NB4 (cell line): Measurements from ENCODE around the gene FZR1.

Experiments
- DNase-seq: peaks from one replicate; pipeline ENCODE4 v3.0.0; 2010; ENCODE audit warnings: low read depth
- H3K4me3 ChIP-seq: one replicate; pipeline ENCODE4 v1.5.1; 2011; ENCODE audit warnings: mild to moderate bottlenecking, low read depth, low read length, moderate library complexity
- CTCF ChIP-seq: IDR thresholded peaks from one replicate; pipeline ENCODE4 v1.5.1; 2012; ENCODE audit warnings: low read depth, low read length
- MYC ChIP-seq: IDR thresholded peaks from 2 replicates; pipeline ENCODE4 v1.6.1; 2011; ENCODE audit warnings: low read depth, low read length
- POLR2A ChIP-seq: IDR thresholded peaks from 2 replicates; pipeline ENCODE4 v1.6.1; 2011; ENCODE audit warnings: mild to moderate bottlenecking; ENCODE audit not compliant: insufficient read length; ENCODE audit errors: extremely low read depth
- TF ChIP-seq, protein P1 (sequence below): IDR thresholded peaks from 2 replicates; pipeline ENCODE4 v1.6.1; 2011; ENCODE audit warnings: low read depth, low read length

FZR1 gene

GRCh38 chr19:3585301-3586126 is 79.4 kb downstream of the FZR1 start, which contains the start of gene GIPC3:
Gene GIPC3, plus strand, starts transcription at chr19:3585478. Its CDS starts 120 bp downstream, at chr19:3585598.
- TF ChIP-seq MYC (no peak), CTCF (no peak), POLR2A (no peak)
- TF ChIP-seq, protein P1, sequence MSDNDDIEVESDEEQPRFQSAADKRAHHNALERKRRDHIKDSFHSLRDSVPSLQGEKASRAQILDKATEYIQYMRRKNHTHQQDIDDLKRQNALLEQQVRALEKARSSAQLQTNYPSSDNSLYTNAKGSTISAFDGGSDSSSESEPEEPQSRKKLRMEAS: no peak
- no peak within 1 kb of the TSS for H3K4me3 ChIP-seq
- DNase-seq: no peak

GRCh38 chr19:3586127-3586626 is 80.1 kb downstream of the FZR1 start:
- DNase-seq: peak; percentile 34
- TF ChIP-seq MYC (no peak), CTCF (peak; percentile 41)
- no peak overlapping the region for H3K4me3 ChIP-seq

GRCh38 chr19:3586707-3587346 is 80.7 kb downstream of the FZR1 start:
- DNase-seq: no peak
- TF ChIP-seq MYC: no peak
- TF ChIP-seq, protein P1: no peak
- H3K4me3 ChIP-seq: no peak overlapping the region
